T47D (cell line): ENCODE results near the gene ITCH.
"Not testable (repeated sequence)": the region's sequence is repeated elsewhere in the genome, so short reads cannot be mapped to it uniquely, and the experiment has no call there.

Source experiments
- DNase-seq, 2 experiments: peaks; one replicate each; pipeline versions ENCODE4 v3.0.0 to v3.0.0-alpha.2; 2011 to 2012; ENCODE audit warnings: low read depth in 1 of 2, low spot score in 1 of 2
- JUND ChIP-seq: IDR thresholded peaks from 2 replicates; pipeline ENCODE4 v1.6.1; 2012; ENCODE audit warnings: low read depth
- in situ Hi-C: cut with HindIII; loops from 2 replicates; pipeline ENCODE4 v1.10.0; 2016; ENCODE audit warnings: low sequenced_read_pairs, low pct_unique_long_range_greater_than_20kb

ITCH gene

GRCh38 chr20:34473262-34473883, 110.3 kb downstream of the ITCH start:
- in situ Hi-C loops: no loop called here
- peak in 1 of 2 experiments; percentile 51 for DNase-seq
- TF ChIP-seq JUND: no peak

DNA sequence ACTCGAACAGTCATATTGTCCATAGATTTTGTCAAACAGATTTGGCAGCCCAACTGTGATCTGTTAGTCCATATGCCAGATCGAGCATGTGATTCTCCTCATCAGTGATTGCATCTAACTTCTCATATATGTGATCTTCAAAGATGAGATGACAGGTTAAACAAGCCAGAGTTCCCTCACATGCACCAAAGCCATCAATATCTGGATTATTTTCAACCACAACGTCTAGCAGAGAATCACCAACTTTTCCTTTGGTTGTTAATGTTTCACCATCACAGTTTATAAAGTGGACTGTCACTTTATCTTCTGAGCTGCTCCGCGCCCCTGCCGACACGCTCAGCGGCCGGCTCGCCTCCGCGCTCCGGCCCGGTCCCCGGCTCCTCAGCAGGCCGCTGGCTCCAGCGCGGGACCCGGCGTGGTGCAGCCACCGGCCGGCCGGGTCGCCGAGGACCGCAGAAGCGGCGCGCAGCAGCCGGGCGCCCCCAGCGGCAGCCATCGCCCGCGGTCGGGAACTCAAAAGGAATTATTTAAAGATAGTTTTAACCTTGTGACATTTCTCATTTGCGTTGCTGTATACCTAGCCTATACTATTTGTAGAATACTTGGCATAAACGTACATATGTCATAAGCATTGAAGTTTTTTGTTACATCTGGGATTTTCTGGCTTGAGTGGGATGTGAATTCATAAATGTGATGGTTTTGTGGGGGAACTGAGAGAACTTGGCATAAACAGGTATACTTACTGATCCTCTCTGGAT, 113.1 kb downstream of the ITCH start:
- in situ Hi-C loops: no loop called here
- TF ChIP-seq JUND: no peak
- no peak for DNase-seq

GRCh38 chr20:34479627-34480026, 116.6 kb downstream of the ITCH start:
- no peak for DNase-seq
- in situ Hi-C loops: no loop called here
- no peak for TF ChIP-seq JUND

DNA sequence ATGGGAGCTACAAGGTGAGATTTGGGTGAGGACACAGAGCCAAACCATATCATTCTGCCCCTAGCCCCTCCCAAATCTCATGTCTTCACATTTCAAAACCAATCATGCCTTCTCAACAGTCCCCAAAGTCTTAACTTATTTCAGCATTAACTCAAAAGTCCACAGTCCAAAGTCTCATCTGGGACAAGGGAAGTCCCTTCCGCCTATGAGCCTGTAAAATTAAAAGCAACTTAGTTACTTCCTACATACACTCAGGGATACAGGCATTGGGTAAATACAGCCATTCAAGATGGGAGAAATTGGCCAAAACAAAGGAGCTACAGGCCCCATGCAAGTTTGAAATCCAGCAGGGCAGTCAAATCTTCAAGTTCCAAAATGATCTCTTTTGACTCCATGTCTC, 119.1 kb downstream of the ITCH start:
- in situ Hi-C loops, DNase-seq: not testable (repeated sequence)

DNA sequence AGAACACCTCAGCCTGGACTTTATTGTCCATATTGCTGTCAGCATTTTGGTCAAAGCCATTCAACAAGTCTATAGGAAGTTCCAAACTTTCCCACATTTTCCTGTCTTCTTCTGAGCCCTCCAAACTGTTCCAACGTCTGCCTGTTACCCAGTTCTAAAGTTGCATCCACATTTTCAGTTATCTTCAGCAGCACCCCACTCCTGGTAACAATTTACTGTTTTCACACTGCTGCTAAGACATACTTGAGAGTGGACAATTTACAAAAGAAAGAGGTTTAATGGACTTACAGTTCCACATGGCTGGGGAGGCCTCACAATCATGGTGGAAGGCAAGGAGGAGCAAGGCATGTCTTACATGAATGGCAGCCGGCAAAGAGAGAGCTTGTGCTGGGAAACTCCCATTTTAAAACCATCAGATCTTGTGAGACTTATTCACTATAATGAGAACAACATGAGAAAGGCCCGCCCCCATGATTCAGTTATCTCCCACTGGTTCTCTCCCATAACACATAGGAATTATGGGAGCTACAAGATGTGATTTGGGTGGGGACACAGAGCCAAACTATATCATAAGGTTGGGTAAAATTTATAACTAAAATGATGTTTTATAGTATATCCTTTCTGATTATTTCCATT, 120.6 kb downstream of the ITCH start:
- in situ Hi-C loops, DNase-seq: not testable (repeated sequence)

- TF ChIP-seq JUND: no peak
- in situ Hi-C loops: no loop called here
- no peak for DNase-seq
Observed at GRCh38 chr20:34485068-34485634, 122.1 kb downstream of the ITCH start.

- no peak for TF ChIP-seq JUND
- in situ Hi-C loops: no loop called here
- DNase-seq: no peak
Observed at GRCh38 chr20:34491226-34491931, 128.3 kb downstream of the ITCH start.

DNA sequence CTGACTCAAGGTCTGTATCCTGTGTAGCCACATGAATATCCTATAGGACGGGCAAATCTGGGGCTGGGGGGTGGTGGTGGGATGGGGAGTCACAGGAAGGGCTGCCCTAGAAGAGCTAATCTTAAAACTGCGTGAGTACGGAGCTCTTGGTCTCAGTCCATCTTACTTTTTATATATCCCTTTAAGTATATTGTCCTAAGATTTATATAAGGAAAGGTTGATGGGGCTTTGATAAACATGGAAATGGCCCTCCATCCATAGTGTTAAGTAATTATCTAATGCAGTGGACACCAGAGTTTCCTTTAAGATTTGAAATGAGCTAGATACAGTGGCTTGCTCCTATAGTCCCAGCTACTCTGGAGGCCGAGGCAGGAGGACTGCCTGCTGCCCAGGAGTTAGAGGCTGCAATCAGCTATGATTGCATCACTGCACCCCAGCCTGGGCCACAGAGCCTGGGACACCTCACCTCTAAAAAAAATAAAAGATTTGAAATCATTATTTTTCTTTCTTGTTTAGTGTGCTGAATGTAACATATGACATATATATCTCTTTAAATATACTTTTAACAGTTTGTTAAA, 128.9 kb downstream of the ITCH start:
- DNase-seq: no peak
- no peak for TF ChIP-seq JUND
- in situ Hi-C loops: no loop called here

DNA sequence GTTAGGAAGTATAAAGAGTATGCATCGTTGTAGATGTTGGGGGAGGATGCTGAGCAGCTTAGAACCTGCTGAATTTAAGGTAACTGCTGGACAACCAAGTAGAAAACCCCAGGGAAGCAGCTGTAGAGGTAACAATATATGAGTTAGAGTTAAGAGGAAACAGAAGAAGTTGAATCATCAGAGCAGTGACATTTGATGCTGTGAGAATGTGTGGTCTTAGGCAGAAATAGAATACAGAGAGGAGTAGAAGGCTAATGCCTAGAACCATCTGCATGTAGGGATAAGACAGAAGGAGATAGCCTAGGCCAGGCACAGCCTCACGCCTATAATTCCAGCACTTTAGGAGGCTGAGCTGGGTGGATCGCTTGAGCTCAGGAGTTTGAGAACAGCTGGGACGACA, 130.6 kb downstream of the ITCH start:
- TF ChIP-seq JUND: no peak
- in situ Hi-C loops: no loop called here
- DNase-seq: no peak

DNA sequence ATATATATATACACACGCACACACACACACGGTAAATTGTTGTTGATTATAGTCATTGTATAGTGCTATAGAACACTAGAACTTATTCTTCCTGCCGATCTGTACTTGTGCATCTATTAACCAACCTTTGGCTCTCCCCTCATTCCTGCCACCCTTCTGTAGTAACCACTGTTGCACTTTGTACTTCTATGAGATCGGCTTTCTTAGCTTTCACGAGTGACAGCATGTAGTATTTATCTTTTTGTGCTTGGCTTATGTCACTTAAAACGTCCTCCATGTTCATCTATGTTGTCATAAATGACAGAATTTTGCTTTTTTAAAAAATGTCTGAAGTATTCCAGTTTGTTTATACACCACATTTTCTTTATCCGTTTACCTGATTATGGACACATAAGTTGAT, 132.2 kb downstream of the ITCH start:
- in situ Hi-C loops: no loop called here
- no peak for TF ChIP-seq JUND
- no peak for DNase-seq

DNA sequence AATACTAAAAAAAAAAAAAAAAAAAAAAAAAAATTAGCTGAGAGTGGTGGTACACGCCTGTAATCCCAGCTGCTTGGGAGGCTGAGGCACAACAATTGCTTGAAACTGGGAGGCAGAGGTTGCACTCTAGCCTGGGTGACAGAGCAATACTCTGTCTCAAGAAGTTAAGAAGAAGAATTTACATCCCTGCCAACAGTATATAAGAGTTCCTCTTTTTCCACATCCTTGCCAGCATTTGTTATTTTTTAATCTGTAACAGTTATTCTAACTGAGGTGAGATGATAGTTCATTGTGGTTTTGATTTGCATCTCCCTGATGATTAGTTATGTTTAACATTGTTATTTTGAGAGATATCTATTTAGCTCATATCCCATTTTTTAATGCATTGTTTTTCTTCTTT, 132.8 kb downstream of the ITCH start:
- TF ChIP-seq JUND: no peak
- in situ Hi-C loops: no loop called here
- DNase-seq: no peak

- DNase-seq, in situ Hi-C loops: not testable (repeated sequence)
Observed at GRCh38 chr20:34497596-34497995, 134.5 kb downstream of the ITCH start.

DNA sequence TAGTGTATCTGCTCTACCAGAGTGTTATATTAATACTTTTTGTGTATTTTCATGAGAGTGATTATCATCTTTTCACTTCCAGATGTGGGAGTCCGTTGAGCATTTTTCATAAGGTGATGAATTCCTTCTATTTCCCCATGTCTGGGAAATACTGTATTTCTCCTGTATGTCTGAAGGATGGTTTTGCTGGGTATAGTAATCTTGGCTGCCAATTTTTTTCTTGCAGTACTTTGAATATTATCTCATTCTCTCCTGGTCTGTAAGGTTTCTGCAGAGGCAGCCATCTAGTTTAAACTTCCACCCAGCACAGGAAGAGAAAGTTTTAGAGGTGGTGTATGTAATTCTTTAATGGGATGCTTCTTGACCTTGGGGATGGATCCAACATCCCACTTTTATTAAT, 137.8 kb downstream of the ITCH start:
- TF ChIP-seq JUND: no peak
- no peak for DNase-seq
- in situ Hi-C loops: no loop called here
